LoVo (cell line): ENCODE measurements around the gene CARMIL3.
A peak's percentile ranks its signal among the peaks of the same experiment; 100 is the strongest.

Experiments used
- DNase-seq: peaks from one replicate; pipeline ENCODE4 v3.0.0-alpha.2; 2016; ENCODE audit warnings: low spot score

The CARMIL3 gene

GRCh38 chr14:24076302-24076601 lies 24.4 kb downstream of the CARMIL3 start:
- no peak for DNase-seq

DNA sequence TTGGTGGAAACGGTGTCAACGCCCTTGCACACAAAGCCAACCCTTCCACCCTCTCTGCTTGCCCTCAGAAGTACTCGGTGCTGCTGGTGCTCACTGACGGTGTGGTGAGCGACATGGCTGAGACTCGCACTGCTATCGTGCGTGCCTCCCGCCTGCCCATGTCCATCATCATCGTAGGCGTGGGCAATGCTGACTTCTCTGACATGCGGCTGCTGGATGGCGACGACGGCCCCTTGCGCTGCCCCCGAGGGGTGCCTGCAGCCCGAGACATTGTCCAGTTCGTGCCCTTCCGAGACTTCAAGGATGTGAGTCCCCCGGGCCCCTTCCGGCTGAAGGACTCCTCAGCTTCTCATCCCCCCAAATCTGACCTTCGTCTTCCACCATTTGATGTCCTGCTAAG lies 25.3 kb downstream of the CARMIL3 start:
- DNase-seq: no peak

DNA sequence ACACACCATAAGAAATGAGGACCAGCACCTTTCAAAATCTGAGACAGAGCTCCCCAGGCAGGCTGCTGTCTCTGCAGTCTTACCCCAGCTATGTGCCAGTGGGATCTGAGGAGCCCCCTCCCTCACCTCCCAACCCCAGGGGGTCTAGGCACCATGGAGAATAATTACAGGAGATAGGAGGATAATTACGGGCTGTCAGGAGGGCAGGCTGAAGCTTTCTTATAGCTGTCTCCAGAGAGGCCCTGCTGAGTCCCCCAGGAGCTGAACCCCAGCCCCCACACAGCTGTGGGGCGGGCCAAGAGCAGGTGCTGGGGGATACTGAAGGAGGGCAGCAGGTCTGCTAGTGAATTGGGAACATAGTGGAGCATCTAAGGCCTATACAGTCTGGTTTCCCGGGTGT lies 26.3 kb downstream of the CARMIL3 start:
- DNase-seq: no peak

- DNase-seq: no peak
These were observed 27.8 kb downstream of the CARMIL3 start for GRCh38 chr14:24079491-24080141.

- no peak for DNase-seq
These were observed 28.3 kb downstream of the CARMIL3 start for GRCh38 chr14:24080142-24080530.

- DNase-seq: peak; percentile 69
These were observed 29.3 kb downstream of the CARMIL3 start for GRCh38 chr14:24080888-24081738.

GRCh38 chr14:24081739-24082211 lies 30.0 kb downstream of the CARMIL3 start:
- DNase-seq: no peak

GRCh38 chr14:24082411-24083080 lies 30.7 kb downstream of the CARMIL3 start:
- DNase-seq: no peak

- no peak for DNase-seq
These were observed 31.7 kb downstream of the CARMIL3 start for GRCh38 chr14:24083462-24083861.

- DNase-seq: no peak
These were observed 32.6 kb downstream of the CARMIL3 start for GRCh38 chr14:24084440-24084839.

GRCh38 chr14:24085215-24085614 lies 33.4 kb downstream of the CARMIL3 start:
- no peak for DNase-seq

- no peak for DNase-seq
These were observed 34.6 kb downstream of the CARMIL3 start for GRCh38 chr14:24086193-24086955.

DNA sequence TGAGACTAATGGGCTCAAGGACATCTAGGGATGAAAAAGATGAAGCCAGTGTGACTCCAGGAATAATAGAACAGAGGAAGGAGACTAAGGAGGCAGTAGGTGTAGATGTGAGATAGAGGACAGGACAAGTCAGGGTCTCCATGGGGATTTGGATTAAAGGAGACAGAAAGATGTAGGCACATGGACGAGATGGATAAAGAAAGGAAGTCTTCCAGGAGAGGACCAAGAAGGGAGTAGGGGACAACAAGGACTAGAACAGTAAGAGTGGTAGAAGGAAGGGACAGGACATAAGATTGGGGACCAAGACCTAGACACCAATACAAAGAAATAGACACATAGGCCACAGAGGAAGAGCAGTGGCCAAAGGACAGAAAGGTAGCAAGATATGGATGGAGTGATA lies 35.2 kb downstream of the CARMIL3 start:
- DNase-seq: no peak

DNA sequence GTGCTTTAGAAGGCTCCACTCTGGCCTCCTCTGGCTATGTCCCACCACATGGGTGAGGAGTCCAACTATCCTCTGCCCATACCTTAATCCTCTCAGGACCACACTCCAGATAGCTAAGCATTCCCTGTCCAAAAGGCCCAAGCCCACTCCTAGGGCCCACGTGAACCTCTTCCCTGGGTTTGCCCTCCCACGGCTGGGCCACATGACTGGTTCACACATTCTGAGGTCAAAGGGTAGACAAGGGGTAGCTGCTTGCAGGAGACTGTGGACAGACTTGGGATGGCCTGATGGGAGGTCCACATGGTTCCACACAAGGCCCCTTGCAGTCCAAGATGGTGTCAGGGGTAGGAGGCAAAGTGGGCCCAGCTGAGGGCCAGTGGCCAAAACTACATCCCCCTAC lies 36.3 kb downstream of the CARMIL3 start:
- no peak for DNase-seq

DNA sequence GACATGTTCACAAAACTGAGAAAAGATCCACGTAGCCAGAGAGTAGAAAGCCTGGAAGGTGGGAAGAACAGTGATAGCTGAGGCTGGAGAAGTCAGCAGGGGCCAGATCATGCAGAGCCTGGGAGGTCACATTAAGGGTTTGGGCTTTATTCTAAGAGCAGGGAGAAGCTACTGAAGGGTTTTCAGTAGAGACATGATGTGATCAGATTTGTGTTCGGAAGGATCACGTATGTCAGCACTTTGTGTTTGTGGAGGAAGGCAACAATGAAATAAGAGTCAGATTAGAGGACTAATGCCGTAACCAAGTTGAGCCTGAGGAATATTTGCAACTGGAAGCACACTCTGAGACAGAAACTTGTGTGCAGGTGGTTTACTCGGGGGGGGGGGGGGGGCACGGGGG lies 38.1 kb downstream of the CARMIL3 start:
- no peak for DNase-seq

- no peak for DNase-seq
These were observed 40.3 kb downstream of the CARMIL3 start for GRCh38 chr14:24092110-24092504.

GRCh38 chr14:24092505-24093206 lies 40.8 kb downstream of the CARMIL3 start:
- DNase-seq: no peak

DNA sequence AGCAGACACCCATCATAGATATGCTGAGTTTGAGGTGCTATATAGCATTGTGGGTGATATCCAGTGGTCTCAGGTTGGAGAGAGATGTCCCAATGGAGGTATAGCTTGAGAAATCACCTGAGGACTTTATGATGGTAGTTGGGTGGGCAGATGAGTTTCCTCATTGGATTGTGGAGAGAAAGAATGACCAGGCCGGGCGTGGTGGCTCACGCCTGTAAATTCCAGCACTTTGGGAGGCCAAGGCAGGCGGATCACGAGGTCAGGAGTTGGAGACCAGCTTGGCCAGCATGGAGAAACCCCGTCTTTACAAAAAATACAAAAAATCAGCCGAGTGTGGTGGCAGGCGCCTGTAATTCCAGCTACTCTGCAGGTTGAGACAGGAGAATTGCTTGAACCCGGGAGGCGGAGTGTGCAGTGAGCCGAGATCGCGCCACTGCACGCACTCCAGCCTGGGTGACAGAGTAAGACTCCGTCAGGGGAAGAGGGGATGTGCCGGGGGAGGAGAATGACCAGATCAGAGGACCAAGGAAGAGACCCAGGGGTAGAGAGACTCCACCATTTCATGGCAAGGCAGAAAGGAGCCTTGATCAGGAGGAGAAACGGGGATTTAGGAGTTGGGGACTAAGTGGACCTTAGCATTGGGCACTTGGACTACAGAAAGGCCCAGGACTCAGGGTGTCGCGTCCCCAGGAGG lies 41.5 kb downstream of the CARMIL3 start:
- peak; percentile 52 for DNase-seq

DNA sequence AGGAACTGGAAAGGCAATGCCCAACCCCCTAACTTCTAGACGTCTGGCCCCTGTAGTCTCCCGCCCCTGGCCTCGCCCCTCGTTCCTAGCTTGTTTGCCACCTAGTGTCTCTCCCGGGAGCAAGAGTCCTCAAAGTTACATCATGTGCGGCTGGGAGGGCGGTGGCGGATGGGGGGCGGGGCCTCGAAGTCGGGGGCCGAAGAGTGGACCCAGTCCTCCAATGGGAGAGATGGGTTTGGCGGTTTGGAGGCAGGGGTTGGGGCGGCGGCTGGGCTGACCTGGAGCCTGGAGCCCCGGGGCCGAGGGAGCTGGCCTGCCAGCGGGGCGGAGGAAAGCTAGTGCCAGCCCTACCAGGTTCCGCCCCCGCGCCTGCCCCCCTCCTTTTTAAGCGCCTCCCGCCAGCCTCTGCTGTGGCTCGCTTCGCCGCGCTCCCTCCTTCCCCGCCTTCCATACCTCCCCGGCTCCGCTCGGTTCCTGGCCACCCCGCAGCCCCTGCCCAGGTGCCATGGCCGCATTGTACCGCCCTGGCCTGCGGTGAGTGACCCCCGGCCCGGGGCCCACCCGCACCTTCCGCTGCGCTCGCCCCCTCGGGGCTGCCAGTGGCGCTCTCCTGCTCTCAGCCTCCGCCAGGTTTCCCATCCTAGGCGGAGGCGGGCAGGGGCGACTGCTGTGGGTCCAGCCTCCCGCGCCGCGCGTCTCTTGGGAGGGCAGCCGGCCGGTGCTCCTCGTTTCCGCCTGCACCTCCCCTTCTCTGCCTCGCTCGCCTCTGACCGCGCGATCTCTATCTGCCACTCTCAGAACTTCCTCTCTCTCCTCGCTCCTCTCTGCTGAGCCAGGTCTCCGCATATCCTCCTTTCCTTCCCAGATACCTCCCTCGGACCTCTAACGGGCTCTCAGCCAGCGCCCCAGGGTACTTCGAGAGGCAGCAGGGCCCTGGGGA lies 42.4 kb downstream of the CARMIL3 start, which contains the start of gene PCK2:
PCK2 (plus strand) TSS at position 411 of the 940 bp plus-strand sequence; CDS start at position 506, 95 bp downstream.
- DNase-seq: peak; percentile 96

- no peak for DNase-seq
These were observed 43.0 kb downstream of the CARMIL3 start for GRCh38 chr14:24094841-24095270.
